Mucosa of descending colon (tissue), 3 donors: Measurements from ENCODE around the gene FAM81A. TPM values are rescaled to one million over a fixed set of nuclear protein-coding genes. Genes with fewer than 3 reads are reported as not detected.
A peak's percentile ranks its signal among the peaks of the same experiment; 100 is the strongest.

Experiments used
- ATAC-seq: fragments of 200-7000 bp; cut with Tn5 transposase; one replicate; pipeline ENCODE4 v1.9.1; 2020; ENCODE audit warnings: mild to moderate bottlenecking, moderate library complexity
- DNase-seq, 3 donors: peaks; one replicate each; pipeline ENCODE4 v3.0.0-alpha.2; 2020
- H3K36me3 ChIP-seq: fragments of 200-600 bp; one replicate; pipeline ENCODE4 v1.8.0; 2021; ENCODE audit warnings: low read depth, mild to moderate bottlenecking
- H3K4me1 ChIP-seq: fragments of 200-600 bp; one replicate; pipeline ENCODE4 v1.8.0; 2021; ENCODE audit warnings: low read depth, mild to moderate bottlenecking
- H3K4me3 ChIP-seq: fragments of 200-600 bp; one replicate; pipeline ENCODE4 v1.8.0; 2021; ENCODE audit warnings: mild to moderate bottlenecking
- H3K9me3 ChIP-seq: fragments of 200-600 bp; one replicate; pipeline ENCODE4 v1.8.0; 2021; ENCODE audit warnings: mild to moderate bottlenecking
- CTCF ChIP-seq: fragments of 200-600 bp; IDR thresholded peaks from one replicate; pipeline ENCODE4 v1.8.0; 2022; ENCODE audit warnings: antibody characterized with exemption, mild to moderate bottlenecking
- intact Hi-C, 2 donors: fragments of 100-400 bp; cut with DNase I in 1 of 2; cut with micrococcal nuclease in 1 of 2; formaldehyde crosslinking; loops; one replicate each; pipeline versions ENCODE4 v1.11.0 to v1.11.1; 2022; cut with DNase I, micrococcal nuclease
- total RNA-seq, 3 donors: library from RNA; stranded (reverse); fragmentation: NEBNext Ultra II Directional in 2 of 3; extraction: Animal tissue kit (Norgen Biotek cat#: 25700) in 2 of 3; gene quantifications; one replicate each; pipeline versions ENCODE4 v1.2.1 to v1.2.4, GENCODE V29; 2021 to 2023
- donor health status: DM: no; HTN: no; CAD: no; lungs with moderate emphysema.
- donor health status: DM: no; HTN: no; CAD: no.
- donor health status: DM: no; HTN: yes; CAD: no.

FAM81A gene
- total RNA-seq, 3 donors from 2014 or later = 4.1 to 10.3 (median 9.7) TPM

DNA sequence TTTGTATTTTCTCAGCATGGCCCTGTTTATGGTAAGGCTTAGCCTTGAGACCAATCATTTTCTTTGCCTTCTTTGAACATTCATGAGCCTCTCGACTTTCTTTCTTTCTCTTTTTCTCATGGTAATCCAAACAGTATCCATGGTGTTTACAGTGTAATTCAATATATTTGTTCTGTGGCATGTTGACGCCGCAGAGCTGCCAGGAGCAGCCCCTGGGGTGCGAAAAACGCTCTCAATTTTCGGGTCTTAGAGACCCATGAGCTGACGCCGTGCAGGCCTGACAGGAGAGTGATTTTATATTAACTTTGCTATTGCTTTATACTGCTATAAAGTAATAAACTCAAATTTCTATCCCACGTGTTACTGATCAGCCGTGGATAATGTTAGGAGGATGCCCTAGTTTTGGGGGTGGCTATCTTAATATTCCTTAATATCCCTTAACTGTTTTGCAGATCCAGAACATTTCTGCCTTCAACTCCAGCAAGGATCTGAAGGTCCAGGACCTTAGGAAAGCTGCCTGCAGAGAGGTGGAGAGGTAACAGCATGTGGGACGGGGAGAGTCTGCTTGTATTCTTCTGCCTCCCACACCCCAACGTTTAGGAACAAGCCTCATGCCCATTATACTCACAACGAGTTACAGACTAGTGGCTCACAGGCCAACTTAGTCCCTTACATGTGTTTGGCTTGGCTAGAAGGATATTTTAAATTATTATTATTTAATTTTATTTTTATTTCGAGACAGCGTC is 36.0 kb upstream of the FAM81A start:
- no peak for TF ChIP-seq CTCF
- Histone ChIP-seq H3K9me3 (no peaks in the 10 kb centered on the region), H3K4me1 (peaks cover 13% of the 10 kb centered on the region), H3K4me3 (no peak overlapping the region), H3K36me3 (no peaks in the 10 kb centered on the region)
- intact Hi-C loops = no loop called here
- peak; percentile 63 for ATAC-seq
- peak in 1 of 3 donors; percentile 43 for DNase-seq

GRCh38 chr15:59405079-59405478 is 32.9 kb upstream of the FAM81A start:
- Histone ChIP-seq H3K4me3 (no peak overlapping the region), H3K9me3 (no peaks in the 10 kb centered on the region), H3K36me3 (no peaks in the 10 kb centered on the region), H3K4me1 (peaks cover 21% of the 10 kb centered on the region)
- no peak for TF ChIP-seq CTCF
- intact Hi-C loops = no loop called here
- DNase-seq = peak in 1 of 3 donors; percentile 44
- peak; percentile 65 for ATAC-seq

DNA sequence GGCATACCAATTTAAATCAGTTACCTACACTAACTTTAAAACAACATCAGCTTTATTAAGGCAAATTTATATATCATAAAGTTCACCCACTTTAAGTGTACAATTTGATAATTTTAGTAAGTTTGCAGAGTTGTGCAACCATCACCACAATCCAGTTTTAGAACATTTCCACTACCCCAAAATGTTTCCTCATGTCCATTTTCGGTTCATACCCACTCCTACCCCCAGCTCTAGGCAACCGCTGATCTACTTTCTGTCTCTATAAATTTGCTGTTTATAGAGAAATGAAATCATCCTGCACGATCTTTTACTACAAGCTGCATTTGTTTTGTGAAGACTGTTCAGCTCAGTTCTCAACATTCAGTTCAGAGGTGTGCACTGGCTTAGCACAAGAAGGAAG is 31.5 kb upstream of the FAM81A start:
- Histone ChIP-seq H3K4me1 (peaks cover 20% of the 10 kb centered on the region), H3K36me3 (no peaks in the 10 kb centered on the region), H3K4me3 (no peak overlapping the region), H3K9me3 (no peaks in the 10 kb centered on the region)
- ATAC-seq (no peak), DNase-seq (no peak)
- intact Hi-C loops = no loop called here
- TF ChIP-seq CTCF = no peak

DNA sequence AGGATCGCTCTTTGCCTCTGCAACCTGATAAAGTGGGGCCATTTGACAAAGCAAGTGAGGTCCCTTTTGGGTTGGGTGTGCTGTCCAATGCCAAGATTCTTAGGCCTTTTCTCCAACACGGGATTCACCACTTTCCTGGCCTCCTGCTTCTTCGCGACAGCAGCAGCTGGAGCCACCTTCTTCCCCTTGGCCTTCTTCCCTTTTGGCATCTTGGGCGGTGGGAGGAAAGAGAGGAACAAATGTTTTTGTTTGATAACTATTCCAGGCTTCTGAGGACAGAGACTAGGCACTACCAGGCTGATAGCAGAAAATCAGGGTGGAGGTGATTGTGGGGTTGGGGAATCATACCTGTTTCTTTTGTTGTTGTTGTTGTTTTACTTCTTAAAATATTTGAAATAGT is 30.0 kb upstream of the FAM81A start:
- intact Hi-C loops = no loop called here
- DNase-seq (no peak), ATAC-seq (no peak)
- no peak for TF ChIP-seq CTCF
- Histone ChIP-seq H3K4me3 (no peak overlapping the region), H3K9me3 (no peaks in the 10 kb centered on the region), H3K36me3 (no peaks in the 10 kb centered on the region), H3K4me1 (peaks cover 17% of the 10 kb centered on the region)

DNA sequence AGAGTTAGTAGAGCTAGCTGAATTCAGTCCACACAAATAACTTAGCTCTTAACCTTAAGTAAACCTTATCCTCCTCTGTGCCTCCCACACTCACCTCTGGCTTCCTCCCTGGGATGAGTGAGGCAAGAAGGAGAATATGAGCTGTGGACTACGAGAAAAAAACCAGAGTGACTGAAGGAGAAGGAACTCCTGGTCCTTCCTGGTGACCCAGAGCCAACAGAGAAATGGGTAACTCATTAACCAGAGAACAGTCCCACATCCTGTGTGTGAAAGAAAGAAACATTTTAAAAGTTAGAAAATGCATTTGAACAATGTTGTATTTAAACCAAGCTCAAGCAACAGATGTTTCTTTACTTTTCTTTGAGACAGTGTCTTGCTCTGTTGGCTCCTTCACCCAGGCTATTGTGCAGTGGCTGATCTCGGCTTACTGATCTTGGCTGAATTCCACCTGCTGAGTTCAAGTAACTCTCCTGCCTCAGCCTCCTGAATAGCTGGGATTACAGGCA is 27.5 kb upstream of the FAM81A start:
- Histone ChIP-seq H3K9me3 (no peaks in the 10 kb centered on the region), H3K4me3 (no peak overlapping the region), H3K36me3 (no peaks in the 10 kb centered on the region), H3K4me1 (peaks cover 22% of the 10 kb centered on the region)
- ATAC-seq (peak; percentile 82), DNase-seq (peak in 1 of 3 donors; percentile 58)
- TF ChIP-seq CTCF = no peak
- intact Hi-C loops = no loop called here
